ENCODE data around the gene AKR1C3.
"Not testable (repeated sequence)": the region's sequence is repeated elsewhere in the genome, so short reads cannot be mapped to it uniquely, and the experiment has no call there.

Gene AKR1C3

DNA sequence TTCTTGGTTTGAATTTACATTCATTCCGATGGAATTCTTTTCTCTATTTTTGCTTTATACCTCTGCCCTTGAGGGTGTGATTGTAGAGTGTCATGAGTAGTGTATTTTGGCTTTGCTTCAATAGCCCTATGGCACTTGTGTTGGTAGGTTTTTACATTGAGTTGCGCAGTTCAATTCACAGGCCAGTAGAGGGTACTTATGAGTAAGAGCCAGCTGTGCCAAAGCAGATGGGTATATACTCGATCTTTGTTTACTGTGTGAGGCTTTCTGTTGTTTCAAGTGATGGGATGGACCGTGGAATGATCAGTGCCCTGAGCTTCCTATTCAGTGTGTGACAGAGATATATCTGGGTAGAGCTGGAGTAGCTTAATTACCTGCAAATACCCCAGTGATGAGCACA is 4.3 kb upstream of the AKR1C3 start:
- DNase-seq, result no peak

DNA sequence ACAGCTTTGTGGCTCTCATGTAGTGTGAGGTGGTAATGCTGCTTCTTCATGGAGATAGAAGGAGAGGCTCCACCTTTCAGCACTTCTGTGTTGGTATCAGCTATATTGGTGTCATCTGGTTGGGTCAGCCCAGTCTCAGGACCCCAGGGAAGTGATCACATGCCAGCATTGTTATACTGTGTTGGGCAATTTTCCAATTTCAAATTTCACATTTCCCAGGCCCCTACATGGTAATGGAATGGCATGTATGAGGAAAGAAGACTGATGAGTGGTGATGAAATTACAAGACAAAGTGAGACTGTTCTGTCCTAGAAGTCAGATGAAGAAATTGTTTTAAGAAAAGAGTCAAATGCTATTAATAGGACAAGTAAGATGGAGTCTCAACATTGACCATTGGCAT is 3.7 kb upstream of the AKR1C3 start:
- DNase-seq, result no peak

DNA sequence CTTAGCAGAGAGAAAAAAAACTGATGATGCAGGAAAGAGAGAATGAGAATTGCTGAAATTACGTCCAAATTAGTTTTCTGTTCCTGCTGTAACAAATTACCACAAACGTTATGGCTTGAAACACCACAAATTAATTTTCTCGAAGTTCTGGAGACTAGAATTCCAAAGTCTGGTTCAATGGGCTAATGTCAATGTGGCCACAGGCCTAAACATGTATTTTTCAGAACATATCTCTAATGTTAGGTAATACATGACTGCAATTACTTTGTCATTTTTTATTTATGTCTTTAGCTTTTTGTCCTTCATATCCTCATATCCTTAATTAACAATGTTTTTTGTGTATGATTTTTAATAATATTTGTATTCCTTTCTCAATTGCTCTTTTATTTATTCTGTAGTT is 3.0 kb upstream of the AKR1C3 start:
- no peak for DNase-seq

DNA sequence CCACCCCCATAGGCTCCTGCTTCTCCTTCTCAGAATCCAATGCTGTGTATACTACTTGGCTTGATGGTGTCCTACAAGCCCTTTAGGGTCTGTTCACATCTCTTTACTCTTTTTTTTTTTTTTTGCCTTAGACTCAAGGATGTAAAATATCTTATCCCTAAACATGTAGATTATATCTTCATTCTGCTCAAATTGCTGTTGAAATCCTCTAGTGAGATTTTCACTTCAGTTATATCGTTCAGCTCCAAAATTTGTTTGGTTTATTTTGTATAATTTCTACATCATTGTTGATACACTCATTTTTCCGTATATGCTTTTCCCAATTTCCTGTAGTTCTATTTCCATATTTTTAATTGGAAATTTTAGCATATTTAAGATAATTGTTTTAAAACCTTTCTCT is 1.8 kb upstream of the AKR1C3 start:
- no peak for DNase-seq

DNA sequence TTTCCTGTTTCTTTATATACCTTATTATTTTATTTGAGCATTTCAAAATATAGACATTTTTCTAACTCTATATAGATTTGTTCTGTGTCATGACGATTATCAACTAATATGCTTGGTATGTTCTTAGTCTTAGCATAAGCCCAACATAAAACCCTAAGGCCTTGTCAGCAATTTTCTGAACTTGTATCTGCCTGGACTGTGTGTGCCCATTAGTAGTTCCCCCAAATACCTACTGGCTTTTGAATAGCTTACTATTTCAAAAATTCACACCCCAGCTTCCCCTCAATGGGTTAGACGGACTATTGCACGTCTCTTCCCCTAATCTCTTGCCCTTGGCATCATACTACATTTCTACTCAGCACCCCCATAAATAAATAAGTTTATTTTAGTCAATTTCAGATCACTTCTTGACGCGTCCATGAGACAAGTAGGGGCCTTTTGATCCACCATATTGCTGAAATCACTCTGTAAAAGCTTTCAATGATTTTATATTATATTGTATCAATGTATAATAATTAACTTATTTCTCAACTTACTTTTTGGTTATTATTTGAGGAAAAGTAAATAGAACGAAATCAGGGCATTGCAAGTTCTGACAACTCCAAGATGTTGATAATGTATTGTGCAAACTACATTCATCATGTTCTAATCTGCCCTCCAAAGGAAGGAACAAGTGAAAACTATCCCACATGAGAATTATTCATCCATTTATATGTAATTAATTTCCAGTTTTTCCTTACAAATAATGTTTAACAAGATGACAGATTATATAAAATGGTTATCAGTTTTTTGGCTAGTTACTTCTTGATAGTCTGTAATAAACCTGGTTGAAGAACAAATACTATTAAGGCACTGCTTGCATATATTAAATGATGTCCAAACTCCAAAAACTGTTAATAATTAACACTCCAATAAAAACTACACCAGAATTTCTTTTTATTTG is 1.1 kb upstream of the AKR1C3 start:
- no peak for DNase-seq

DNA sequence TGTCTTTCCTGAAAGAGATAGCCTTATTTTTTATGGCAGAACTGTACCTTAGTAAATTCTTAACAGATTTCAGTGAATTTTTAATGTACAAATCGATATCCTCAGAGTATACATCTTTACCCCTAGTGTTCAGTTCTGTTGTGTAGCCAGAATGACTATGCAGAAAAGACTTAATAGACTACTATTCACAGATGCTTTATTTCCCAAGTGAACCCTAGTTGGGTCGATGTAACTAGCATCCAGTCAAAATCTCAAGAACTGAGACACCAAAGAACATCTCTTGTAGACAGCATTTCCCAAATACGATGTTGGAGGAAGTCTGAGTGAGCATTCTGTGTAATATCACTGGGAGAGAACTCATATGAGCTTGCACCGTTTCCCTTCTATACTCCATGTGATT is 1.5 kb downstream of the AKR1C3 start:
- DNase-seq, result no peak

DNA sequence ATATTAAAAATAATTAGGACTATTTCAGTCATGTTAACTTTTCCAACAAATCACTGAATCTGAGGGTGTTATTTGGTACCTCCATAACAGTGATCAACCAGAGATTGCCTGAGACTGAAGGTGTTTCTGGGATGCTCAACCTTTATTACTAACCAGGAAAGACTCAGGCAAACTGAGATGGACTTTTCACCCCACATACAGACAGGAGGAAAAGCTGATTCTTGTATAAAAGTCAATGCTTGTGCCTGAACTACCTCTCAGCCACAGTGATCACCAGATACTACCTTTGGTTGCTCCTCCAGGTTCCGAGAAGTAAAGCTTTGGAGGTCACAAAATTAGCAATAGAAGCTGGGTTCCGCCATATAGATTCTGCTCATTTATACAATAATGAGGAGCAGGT is 1.9 kb downstream of the AKR1C3 start:
- no peak for DNase-seq

DNA sequence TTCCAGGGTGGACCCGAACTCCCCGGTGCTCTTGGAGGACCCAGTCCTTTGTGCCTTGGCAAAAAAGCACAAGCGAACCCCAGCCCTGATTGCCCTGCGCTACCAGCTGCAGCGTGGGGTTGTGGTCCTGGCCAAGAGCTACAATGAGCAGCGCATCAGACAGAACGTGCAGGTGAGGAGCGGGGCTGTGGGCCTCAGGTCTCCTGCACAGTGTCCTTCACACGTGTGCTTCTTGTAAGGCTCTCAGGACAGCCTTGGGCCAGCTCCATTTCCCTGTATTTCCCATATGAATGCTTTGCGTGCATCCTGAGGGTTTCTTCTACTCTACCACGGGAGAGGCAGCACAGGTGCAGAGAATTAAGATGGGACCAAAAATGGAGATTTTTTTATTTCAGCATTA is 8.3 kb downstream of the AKR1C3 start:
- DNase-seq, result not testable (repeated sequence)

DNA sequence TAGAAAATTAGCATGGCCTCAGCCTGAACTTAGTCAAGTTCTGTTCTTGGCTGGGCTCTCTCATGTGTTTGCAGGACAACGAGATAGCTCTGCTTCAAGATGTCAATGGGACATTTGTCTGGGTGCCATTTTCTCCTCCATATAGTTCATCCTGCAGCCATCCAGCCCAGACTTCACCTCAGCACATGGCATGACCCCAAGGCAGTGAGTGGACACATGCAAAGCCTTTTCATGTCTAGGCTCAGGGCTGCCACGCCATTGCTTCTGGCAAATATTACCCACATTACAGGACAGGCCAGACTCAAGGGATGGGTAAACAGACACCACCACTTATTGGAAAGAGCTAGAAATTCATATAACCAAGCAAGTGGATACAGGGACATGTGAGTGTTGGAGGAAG is 9.3 kb downstream of the AKR1C3 start:
- DNase-seq, result no peak

DNA sequence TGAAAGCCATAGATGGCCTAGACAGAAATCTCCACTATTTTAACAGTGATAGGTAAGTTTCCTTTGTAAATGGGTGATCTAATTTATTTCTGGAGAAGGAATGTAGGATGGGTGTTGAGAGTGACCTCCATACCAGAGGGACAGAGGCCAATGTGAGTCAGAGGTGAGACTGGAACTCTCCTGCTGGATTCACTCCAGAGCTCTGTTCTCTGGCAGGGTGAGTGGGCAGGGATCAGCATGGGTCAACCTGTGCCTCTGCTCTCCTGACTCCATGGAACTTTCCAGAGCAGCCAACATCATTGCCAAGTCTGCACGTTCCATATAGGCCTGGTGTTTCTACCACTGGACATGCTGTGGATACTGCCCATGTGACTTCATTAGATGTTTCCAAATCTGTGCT is 11.4 kb downstream of the AKR1C3 start:
- DNase-seq, result no peak

DNA sequence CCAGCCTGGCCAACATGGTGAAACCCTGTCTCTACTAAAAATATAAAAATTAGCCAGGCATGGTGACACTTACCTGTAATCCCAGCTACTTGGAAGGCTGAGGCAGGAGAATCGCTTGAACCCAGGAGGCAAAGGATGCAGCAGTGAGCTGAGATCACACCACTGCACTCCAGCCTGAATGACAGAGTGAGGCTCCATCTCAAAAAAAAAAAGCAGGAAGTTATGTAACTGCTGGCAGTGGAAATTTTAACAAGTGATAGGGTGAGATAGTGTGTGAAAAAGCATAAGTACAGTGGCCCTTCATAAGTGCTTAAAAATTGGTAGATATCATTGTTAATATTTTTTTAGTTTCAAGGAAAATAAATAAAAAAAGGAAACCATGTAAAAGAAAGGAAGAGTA is 12.3 kb downstream of the AKR1C3 start:
- DNase-seq, result no peak

DNA sequence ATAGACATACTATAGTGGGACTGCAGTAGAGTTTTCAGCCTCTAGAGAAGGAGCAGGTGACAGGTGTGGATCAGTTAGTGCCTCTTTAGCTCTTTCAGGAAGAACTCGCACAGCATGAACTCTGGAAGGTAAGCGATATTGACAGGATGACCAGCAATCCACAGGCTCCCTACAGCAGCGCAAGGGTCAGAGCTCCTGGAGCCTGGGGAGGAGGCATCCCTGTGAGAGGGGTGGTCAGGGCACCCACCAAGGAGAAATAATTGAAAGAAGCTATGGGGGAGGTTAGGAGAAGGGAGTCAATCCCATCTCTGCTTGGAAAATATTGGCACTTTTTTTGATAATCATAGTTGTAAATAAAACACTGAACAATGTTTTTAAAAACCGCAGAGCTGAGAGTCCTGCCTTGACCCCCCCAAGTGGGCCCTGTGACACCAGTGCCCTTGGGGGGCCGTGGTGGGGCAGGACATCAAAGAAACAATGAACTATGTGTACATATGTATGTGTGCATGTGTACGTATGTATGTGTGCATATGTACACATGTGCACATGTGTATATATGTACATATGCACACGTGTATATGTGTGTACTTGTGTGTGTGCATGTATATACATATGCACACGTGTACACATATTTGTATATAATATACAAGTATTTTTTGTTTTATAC is 13.8 kb downstream of the AKR1C3 start:
- no peak for DNase-seq

DNA sequence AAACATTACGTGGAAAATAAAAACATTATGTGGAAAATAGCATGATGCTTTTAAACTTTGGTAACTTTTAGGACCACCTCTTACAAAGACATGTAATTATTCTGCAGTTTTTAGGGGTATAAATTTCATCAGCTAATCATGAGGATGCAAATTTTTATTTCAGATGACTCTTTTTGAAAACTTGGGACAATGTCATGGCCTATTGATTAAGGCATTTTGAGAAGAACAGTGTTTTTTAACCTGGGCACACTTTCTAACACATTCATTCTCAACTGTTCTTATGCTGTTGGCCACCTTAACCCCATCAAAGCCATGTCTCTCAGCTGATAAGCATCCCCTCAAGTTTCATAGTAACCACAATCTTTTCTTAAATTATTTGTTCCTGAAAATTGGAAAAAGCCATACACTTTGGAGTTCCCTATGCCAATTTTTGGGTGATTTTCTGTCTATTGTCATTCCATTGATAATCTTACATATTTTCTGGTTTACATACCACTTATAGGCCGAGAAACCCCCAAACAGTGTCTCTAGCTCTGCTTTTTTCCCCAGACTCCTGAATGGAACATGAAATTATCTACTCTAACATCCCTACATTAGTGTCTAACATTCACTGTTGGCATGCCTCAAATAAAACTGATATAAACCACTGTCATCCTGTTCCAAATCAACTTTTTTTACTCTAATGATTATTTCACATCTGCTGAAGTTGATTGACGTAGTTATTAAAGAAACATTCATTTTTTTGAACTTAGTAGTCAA is 14.6 kb downstream of the AKR1C3 start:
- DNase-seq, result no peak

DNA sequence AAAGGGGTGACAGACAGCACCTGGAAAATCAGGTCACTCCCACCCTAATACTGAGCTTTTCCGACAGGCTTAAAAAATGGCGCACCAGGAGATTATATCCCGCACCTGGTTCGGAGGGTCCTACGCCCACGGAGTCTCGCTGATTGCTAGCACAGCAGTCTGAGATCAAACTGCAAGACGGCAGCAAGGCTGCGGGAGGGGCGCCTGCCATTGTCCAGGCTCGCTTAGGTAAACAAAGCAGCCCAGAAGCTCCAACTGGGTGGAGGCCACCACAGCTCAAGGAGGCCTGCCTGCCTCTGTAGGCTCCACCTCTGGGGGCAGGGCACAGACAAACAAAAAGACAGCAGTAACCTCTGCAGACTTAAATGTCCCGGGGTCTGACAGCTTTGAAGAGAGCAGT is 15.6 kb downstream of the AKR1C3 start:
- DNase-seq, result not testable (repeated sequence)

DNA sequence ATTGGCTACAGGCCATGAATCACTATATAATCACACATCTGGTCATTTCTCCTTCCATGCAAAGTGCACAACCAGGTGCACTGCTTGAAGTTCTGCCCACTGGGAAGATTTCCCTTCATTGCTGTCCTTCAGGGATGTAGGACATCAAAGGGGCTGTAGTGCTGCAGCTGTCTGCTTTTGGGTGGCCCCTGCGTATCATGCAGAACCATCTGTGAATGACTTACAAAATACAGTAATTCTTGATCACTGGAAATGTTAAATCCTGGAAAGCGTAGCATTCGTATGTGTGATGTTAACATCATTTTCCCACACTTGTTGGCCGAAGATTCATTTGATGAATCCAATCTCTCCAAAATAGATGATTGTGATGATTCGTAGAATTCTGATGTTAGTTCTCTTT is 22.4 kb downstream of the AKR1C3 start:
- DNase-seq, result no peak

DNA sequence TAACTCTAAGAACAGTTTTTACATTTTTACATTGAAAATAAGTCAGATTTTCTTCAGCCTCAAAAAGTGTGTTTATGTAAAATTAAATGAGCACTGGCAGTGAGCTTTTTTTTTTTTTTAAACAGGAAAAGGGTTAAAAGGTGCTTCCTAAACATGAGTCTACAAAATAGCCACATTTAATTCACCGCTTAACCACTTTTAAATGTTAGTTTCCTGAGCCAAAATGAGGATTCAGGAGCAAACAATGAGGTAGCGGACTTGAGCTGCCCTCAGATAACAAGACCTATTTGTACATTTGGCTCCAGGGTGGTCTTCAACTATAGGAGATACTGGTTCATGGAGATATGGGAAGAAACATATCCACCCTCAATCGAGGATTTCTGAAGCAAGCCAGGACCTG is 22.8 kb downstream of the AKR1C3 start:
- DNase-seq, result no peak

DNA sequence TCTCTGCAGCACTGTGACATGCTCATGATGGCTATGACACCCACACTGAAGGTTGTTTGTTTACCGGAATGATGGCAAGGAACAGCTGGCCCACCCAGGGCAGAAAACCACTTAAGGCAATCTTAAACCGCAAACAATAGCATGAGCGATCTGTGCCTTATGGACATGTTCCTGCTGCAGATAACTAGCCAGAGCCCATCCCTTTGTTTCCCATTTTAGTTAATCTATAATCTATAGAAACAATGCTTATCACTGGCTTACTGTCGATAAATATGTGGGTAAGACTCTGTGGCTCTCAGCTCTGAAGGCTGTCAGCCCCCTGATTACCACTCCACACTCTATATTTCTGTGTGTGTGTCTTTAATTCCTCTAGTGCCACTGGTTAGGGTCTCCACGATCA is 25.8 kb downstream of the AKR1C3 start:
- not testable (repeated sequence) for DNase-seq

DNA sequence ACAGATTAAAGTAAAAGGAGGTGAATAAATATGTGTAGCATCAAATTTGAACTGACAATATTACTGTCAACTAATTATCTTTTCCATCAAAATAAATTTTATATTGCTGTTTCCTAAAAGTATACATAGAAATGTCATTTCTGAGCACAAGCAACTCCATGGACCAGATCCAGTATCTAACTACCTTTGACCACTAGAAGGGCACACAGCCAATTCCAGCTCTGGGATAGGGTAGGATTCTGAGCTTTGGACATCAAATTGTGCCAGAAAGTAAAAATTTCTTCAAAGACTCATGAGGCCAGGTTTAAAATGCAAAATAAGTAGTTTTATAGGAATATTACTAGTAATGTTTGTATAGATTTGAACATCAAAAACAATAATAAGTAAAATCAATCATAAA is 29.7 kb downstream of the AKR1C3 start:
- no peak for DNase-seq

DNA sequence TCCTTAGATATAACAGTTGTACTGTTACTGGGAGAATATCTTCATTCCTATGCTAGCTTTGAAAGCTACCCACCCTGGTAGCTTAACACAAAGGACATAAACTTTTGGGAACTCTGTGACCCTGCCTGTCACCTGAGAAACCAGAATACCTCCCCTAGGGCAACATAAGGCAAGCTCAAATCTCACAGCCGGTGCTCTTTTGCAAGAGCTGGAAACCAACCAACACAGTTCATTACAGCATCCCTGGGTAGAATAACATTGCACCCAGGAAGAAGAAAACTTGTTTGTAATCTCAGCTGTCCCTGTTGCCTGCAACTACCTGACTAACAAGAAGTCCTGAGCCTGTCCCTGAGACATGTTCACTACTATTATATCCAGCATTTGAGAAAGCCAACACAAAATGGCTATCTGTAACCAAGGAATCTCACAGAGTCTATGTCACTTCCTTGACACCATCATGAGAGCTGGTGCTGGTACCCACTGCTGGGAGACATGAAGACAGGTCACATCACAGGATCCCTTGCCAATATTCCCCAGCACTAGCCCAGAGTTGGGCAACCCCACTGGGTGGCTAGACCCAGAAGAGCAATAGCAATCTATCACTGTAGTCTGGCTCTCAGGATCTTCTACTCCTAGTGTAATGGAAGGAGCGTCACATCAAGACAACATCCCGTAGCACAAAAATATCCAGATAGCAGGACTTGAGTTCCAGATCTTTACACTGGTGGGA is 31.3 kb downstream of the AKR1C3 start:
- no peak for DNase-seq

DNA sequence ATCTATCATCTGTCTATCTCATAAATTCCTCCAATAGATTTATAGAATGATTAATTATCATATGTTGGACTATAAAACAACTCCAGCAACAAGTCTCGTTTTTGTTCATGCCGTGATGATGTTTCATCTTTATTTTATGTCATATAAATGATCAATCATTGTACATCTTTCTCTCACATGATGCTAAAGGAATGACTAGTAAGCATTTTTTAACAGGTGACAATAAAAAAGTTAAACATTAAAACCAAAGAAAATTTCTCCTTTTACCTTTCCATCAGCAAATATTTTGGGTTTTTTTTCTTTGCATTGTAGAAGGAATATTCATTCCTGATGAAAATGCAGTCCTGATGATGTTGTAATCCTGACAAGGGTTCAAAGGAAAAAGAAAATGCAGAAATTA is 41.4 kb downstream of the AKR1C3 start:
- DNase-seq, result no peak

DNA sequence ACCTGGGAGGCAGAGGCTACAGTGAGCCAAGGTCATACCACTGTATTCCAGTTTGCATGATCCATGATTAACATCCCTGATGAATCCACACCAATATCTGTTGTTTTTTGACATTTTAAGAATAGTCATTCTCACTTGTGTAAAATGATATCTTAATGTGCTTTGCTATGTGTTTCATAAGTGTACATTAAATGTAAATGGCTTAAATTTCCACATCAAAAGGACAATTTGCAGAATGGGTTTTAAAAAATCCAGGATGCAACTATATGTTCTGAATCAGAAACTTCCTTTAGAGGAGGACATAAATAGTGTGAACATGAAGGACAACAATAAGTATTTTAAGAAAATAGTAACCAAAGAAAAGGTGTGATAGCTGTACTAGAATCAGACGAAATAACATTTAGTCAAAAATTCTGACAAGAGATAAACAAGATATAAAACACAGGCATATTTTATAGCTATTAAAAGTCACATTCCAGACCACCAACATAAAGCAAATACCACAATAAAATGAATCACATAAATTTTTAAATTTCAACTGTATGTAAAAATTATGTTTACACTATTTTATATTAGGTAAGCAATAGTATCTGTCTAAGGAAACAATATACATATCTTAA is 42.4 kb downstream of the AKR1C3 start:
- DNase-seq, result no peak

DNA sequence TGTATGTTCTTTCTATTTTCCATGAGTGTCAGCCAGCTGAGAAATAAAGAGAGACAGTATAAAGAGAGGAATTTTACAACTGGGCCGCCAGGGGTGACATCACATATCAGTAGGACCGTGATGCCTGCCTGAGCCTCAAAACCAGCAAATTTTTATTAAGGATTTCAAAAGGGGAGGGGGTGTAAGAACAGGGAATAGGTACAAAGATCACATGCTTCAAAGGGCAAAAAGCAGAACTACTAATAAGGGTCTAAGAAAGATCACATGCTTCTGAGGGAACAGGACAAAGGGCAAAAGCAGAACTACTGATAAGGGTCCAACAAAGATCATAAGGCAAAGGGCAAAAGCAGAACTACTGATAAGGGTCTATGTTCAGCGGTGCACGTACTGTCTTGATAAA is 43.5 kb downstream of the AKR1C3 start:
- not testable (repeated sequence) for DNase-seq

DNA sequence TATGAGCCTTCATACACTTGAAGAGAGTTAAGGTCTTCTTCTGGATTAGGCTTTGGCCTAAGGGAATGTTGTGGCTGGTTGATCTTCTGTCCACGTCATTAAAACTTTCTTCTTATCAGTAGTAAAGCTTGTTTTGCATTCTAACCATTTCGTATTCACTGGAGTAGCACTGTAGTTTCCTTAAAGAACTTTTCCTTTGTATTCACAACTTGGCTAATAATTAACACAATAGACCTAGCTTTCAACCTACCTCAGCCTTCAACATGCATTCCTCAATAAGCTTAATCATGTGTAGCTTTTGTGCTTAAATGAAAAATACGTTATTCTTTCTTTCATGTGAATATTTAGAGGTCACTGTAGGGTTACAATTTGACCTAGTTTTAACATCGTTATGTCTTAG is 48.0 kb downstream of the AKR1C3 start:
- no peak for DNase-seq

Measured in NCI-H2107 (cell line).